SJCRH30 (cell line): ENCODE measurements around the gene RTP5. TPM values are rescaled to one million over a fixed set of nuclear protein-coding genes. Genes with fewer than 3 reads are reported as not detected.

ENCODE experiments used
- DNase-seq, 2 experiments: peaks; one replicate each; pipeline ENCODE4 v3.0.0-alpha.2; 2015 to 2020
- H3K27ac ChIP-seq: fragments of 250-450 bp; sonication (Bioruptor Pico); 2 replicates; pipeline ENCODE4 v1.5.1; 2020; ENCODE audit warnings: mild to moderate bottlenecking, moderate library complexity
- H3K27me3 ChIP-seq: fragments of 250-450 bp; sonication (Bioruptor Pico); 2 replicates; pipeline ENCODE4 v1.5.1; 2020; ENCODE audit warnings: mild to moderate bottlenecking, moderate library complexity
- H3K36me3 ChIP-seq: fragments of 250-450 bp; sonication (Bioruptor Pico); 2 replicates; pipeline ENCODE4 v1.5.1; 2020; ENCODE audit warnings: mild to moderate bottlenecking, moderate library complexity
- H3K4me1 ChIP-seq: fragments of 250-450 bp; sonication (Bioruptor Pico); 2 replicates; pipeline ENCODE4 v1.5.1; 2020; ENCODE audit warnings: mild to moderate bottlenecking, moderate library complexity
- H3K4me3 ChIP-seq: fragments of 250-450 bp; sonication (Bioruptor Pico); 2 replicates; pipeline ENCODE4 v1.5.1; 2020; ENCODE audit warnings: mild to moderate bottlenecking, moderate library complexity
- H3K9me3 ChIP-seq: fragments of 250-450 bp; sonication (Bioruptor Pico); replicated peaks from 2 replicates; pipeline ENCODE4 v1.5.1; 2020; ENCODE audit warnings: mild to moderate bottlenecking, moderate library complexity
- total RNA-seq: library from RNA; depleted of rRNA; stranded (reverse); fragments of >200 nt; shearing (Covaris generic); gene quantifications from 2 replicates; pipeline ENCODE4 v1.2.3, GENCODE V29; 2014

Gene RTP5
- total RNA-seq, 1 experiment from 2014 or later, result not detected

GRCh38 chr2:241877989-241878970 is 8.8 kb downstream of the RTP5 start:
- peaks cover 14% of the 10 kb centered on the region for H3K4me1 ChIP-seq
- no peak overlapping the region for H3K4me3 ChIP-seq
- H3K27me3 ChIP-seq, result no peaks in the 10 kb centered on the region
- no peak overlapping the region for H3K27ac ChIP-seq
- H3K9me3 ChIP-seq, result 0 out of 2 replicates have a peak, but pooled peaks cover 3% of the 10 kb centered on the region
- DNase-seq, result peak; percentile 77 to 90
- H3K36me3 ChIP-seq, result no peaks in the 10 kb centered on the region

- H3K9me3 ChIP-seq, result no peaks in the 10 kb centered on the region
- H3K4me3 ChIP-seq, result no peak overlapping the region
- H3K27ac ChIP-seq, result no peak overlapping the region
- peaks cover 16% of the 10 kb centered on the region for H3K4me1 ChIP-seq
- H3K27me3 ChIP-seq, result no peaks in the 10 kb centered on the region
- no peak for DNase-seq
- no peaks in the 10 kb centered on the region for H3K36me3 ChIP-seq
These were observed 9.8 kb downstream of the RTP5 start for GRCh38 chr2:241879326-241879725.

- H3K9me3 ChIP-seq, result no peaks in the 10 kb centered on the region
- H3K4me3 ChIP-seq, result peak overlapping the region; percentile 73
- peak overlapping the region; percentile 55 for H3K27ac ChIP-seq
- no peaks in the 10 kb centered on the region for H3K36me3 ChIP-seq
- DNase-seq, result no peak
- H3K4me1 ChIP-seq, result peaks cover 18% of the 10 kb centered on the region
- no peaks in the 10 kb centered on the region for H3K27me3 ChIP-seq
These were observed 11.0 kb downstream of the RTP5 start for GRCh38 chr2:241880311-241881073.

GRCh38 chr2:241882091-241882625 is 12.6 kb downstream of the RTP5 start:
- Histone ChIP-seq H3K36me3 (no peaks in the 10 kb centered on the region), H3K27ac (peak overlapping the region; percentile 47), H3K27me3 (no peaks in the 10 kb centered on the region), H3K4me1 (peaks cover 22% of the 10 kb centered on the region), H3K9me3 (no peaks in the 10 kb centered on the region), H3K4me3 (peak overlapping the region; percentile 73)
- peak; percentile 68 to 78 for DNase-seq

- Histone ChIP-seq H3K27ac (no peak overlapping the region), H3K4me1 (peaks cover 27% of the 10 kb centered on the region), H3K4me3 (no peak overlapping the region), H3K36me3 (no peaks in the 10 kb centered on the region), H3K27me3 (no peaks in the 10 kb centered on the region), H3K9me3 (peaks cover 6% of the 10 kb centered on the region; the same call in 1 of the 2 replicates)
- no peak for DNase-seq
These were observed 15.4 kb downstream of the RTP5 start for GRCh38 chr2:241884951-241885290.

- Histone ChIP-seq H3K27ac (no peak overlapping the region), H3K4me1 (peaks cover 27% of the 10 kb centered on the region), H3K4me3 (no peak overlapping the region), H3K36me3 (no peaks in the 10 kb centered on the region), H3K9me3 (peaks cover 6% of the 10 kb centered on the region; the same call in 1 of the 2 replicates), H3K27me3 (no peaks in the 10 kb centered on the region)
- DNase-seq, result peak; percentile 58 to 74
These were observed 15.9 kb downstream of the RTP5 start for GRCh38 chr2:241885291-241885945.

- DNase-seq, result no peak
- H3K27me3 ChIP-seq, result no peaks in the 10 kb centered on the region
- H3K4me1 ChIP-seq, result peaks cover 24% of the 10 kb centered on the region
- peaks cover 6% of the 10 kb centered on the region; the same call in 1 of the 2 replicates for H3K9me3 ChIP-seq
- H3K4me3 ChIP-seq, result no peak overlapping the region
- H3K27ac ChIP-seq, result no peak overlapping the region
- no peaks in the 10 kb centered on the region for H3K36me3 ChIP-seq
These were observed 16.6 kb downstream of the RTP5 start for GRCh38 chr2:241885946-241886643.

GRCh38 chr2:241886840-241887447 is 17.4 kb downstream of the RTP5 start:
- no peak overlapping the region for H3K27ac ChIP-seq

GRCh38 chr2:241887806-241888522 is 18.4 kb downstream of the RTP5 start:
- Histone ChIP-seq H3K9me3 (peaks cover 6% of the 10 kb centered on the region; the same call in 1 of the 2 replicates), H3K36me3 (no peaks in the 10 kb centered on the region), H3K27ac (no peak overlapping the region), H3K4me3 (no peak overlapping the region), H3K27me3 (no peaks in the 10 kb centered on the region), H3K4me1 (peaks cover 34% of the 10 kb centered on the region)
- DNase-seq, result peak in 1 of 2 experiments; percentile 45

More at GRCh38 chr2:241886840-241887447, 17.4 kb downstream of the RTP5 start:
- H3K4me3 ChIP-seq, result no peak overlapping the region
- H3K4me1 ChIP-seq, result peaks cover 31% of the 10 kb centered on the region
- DNase-seq, result no peak
- H3K36me3 ChIP-seq, result no peaks in the 10 kb centered on the region
- H3K27me3 ChIP-seq, result no peaks in the 10 kb centered on the region
- H3K9me3 ChIP-seq, result peaks cover 6% of the 10 kb centered on the region; the same call in 1 of the 2 replicates

GRCh38 chr2:241888641-241889040 is 19.1 kb downstream of the RTP5 start:
- peak; percentile 56 to 79 for DNase-seq
- peaks cover 31% of the 10 kb centered on the region for H3K4me1 ChIP-seq

GRCh38 chr2:241890524-241891235 is 21.2 kb downstream of the RTP5 start:
- H3K4me3 ChIP-seq, result no peak overlapping the region
- no peaks in the 10 kb centered on the region for H3K36me3 ChIP-seq
- H3K4me1 ChIP-seq, result peaks cover 27% of the 10 kb centered on the region
- H3K9me3 ChIP-seq, result peaks cover 6% of the 10 kb centered on the region; the same call in 1 of the 2 replicates
- no peaks in the 10 kb centered on the region for H3K27me3 ChIP-seq
- H3K27ac ChIP-seq, result no peak overlapping the region
- DNase-seq, result no peak

More at GRCh38 chr2:241888641-241889040, 19.1 kb downstream of the RTP5 start:
- Histone ChIP-seq H3K27ac (no peak overlapping the region), H3K36me3 (no peaks in the 10 kb centered on the region), H3K9me3 (peaks cover 6% of the 10 kb centered on the region; the same call in 1 of the 2 replicates), H3K27me3 (no peaks in the 10 kb centered on the region), H3K4me3 (no peak overlapping the region)

- Histone ChIP-seq H3K27ac (no peak overlapping the region), H3K4me3 (no peak overlapping the region), H3K4me1 (peaks cover 25% of the 10 kb centered on the region), H3K36me3 (no peaks in the 10 kb centered on the region), H3K9me3 (peaks cover 6% of the 10 kb centered on the region; the same call in 1 of the 2 replicates), H3K27me3 (no peaks in the 10 kb centered on the region)
- DNase-seq, result peak in 1 of 2 experiments; percentile 30
These were observed 21.9 kb downstream of the RTP5 start for GRCh38 chr2:241891315-241891987.
